ELR (cell line): ENCODE measurements around the gene LMAN2.

Experiments
- DNase-seq: peaks from one replicate; pipeline ENCODE4 v3.0.0-alpha.2; 2015; ENCODE audit warnings: low read depth

The LMAN2 gene

GRCh38 chr5:177327539-177328522 is 23.6 kb downstream of the LMAN2 start:
- peak; percentile 29 for DNase-seq

- DNase-seq, result peak; percentile 43
Measured at GRCh38 chr5:177325868-177326381, 25.5 kb downstream of the LMAN2 start.

GRCh38 chr5:177320879-177321278 is 30.6 kb downstream of the LMAN2 start:
- no peak for DNase-seq

- DNase-seq, result no peak
Measured at GRCh38 chr5:177319913-177320588, 31.4 kb downstream of the LMAN2 start.

- peak; percentile 82 for DNase-seq
Measured at GRCh38 chr5:177317959-177318377, 33.5 kb downstream of the LMAN2 start.

- DNase-seq, result no peak
Measured at GRCh38 chr5:177316005-177316404, 35.5 kb downstream of the LMAN2 start.

GRCh38 chr5:177315411-177315810 is 36.1 kb downstream of the LMAN2 start:
- DNase-seq, result no peak

- DNase-seq, result no peak
Measured at GRCh38 chr5:177314376-177315342, 36.8 kb downstream of the LMAN2 start.

- no peak for DNase-seq
Measured at GRCh38 chr5:177313561-177314259, 37.8 kb downstream of the LMAN2 start.

- DNase-seq, result peak; percentile 53
Measured at GRCh38 chr5:177312649-177313181, 38.8 kb downstream of the LMAN2 start.

- DNase-seq, result peak; percentile 98
Measured at GRCh38 chr5:177311723-177312648, 39.5 kb downstream of the LMAN2 start, which contains the start of gene MXD3. TSS of gene MXD3 (minus strand) at chr5:177311898. CDS start at chr5:177311830, 68 bp downstream.

GRCh38 chr5:177311392-177311722 is 40.1 kb downstream of the LMAN2 start:
- DNase-seq, result peak; percentile 56

GRCh38 chr5:177310757-177311391 is 40.6 kb downstream of the LMAN2 start:
- DNase-seq, result peak; percentile 41

- no peak for DNase-seq
Measured at GRCh38 chr5:177310332-177310731, 41.1 kb downstream of the LMAN2 start.

GRCh38 chr5:177309351-177310191 is 41.9 kb downstream of the LMAN2 start:
- peak; percentile 78 for DNase-seq

- DNase-seq, result no peak
Measured at GRCh38 chr5:177308740-177309139, 42.7 kb downstream of the LMAN2 start.

GRCh38 chr5:177307544-177308363 is 43.7 kb downstream of the LMAN2 start:
- no peak for DNase-seq
